Calu3 (cell line): ENCODE results near the gene KCNIP4. TPM values are rescaled to one million over a fixed set of nuclear protein-coding genes. Genes with fewer than 3 reads are reported as not detected.

Source experiments
- BruUV-seq: library from RNA; stranded (reverse); fragments of 400-500 nt; replicated peaks from 2 replicates; lab custom pipeline; 2021; lab: Mats Ljungman, UMichigan
- CTCF ChIA-PET: fragments of 300-600 bp; sonication (Branson Sonifier 250); formaldehyde crosslinking; loops from one replicate; lab custom pipeline; 2022; ENCODE audit warnings: antibody characterized with exemption; lab: Charles Lee
- DNase-seq: peaks from one replicate; pipeline ENCODE4 v3.0.0; 2022
- H3K27ac Mint-ChIP-seq: one replicate; pipeline ENCODE4 v1.8.0; 2022; ENCODE audit warnings: mixed read lengths; ENCODE audit not compliant: unreplicated experiment
- H3K27me3 Mint-ChIP-seq: one replicate; pipeline ENCODE4 v1.8.0; 2022; ENCODE audit warnings: mixed read lengths; ENCODE audit not compliant: unreplicated experiment
- H3K36me3 Mint-ChIP-seq: one replicate; pipeline ENCODE4 v1.8.0; 2022; ENCODE audit warnings: mild to moderate bottlenecking, moderate library complexity, mixed read lengths; ENCODE audit not compliant: insufficient read depth, unreplicated experiment
- H3K4me1 Mint-ChIP-seq: one replicate; pipeline ENCODE4 v1.8.0; 2022; ENCODE audit warnings: mild to moderate bottlenecking, low read depth, mixed read lengths; ENCODE audit not compliant: unreplicated experiment
- H3K4me3 Mint-ChIP-seq: one replicate; pipeline ENCODE4 v1.8.0; 2022; ENCODE audit warnings: mild to moderate bottlenecking, low read depth, moderate library complexity, mixed read lengths; ENCODE audit not compliant: unreplicated experiment
- H3K9me3 Mint-ChIP-seq: one replicate; pipeline ENCODE4 v1.8.0; 2022; ENCODE audit warnings: low read depth, mixed read lengths; ENCODE audit not compliant: unreplicated experiment
- intact Hi-C: fragments of 100-400 bp; cut with micrococcal nuclease; formaldehyde crosslinking; loops from one replicate; pipeline ENCODE4 v1.10.0; 2022; ENCODE audit not compliant: unreplicated experiment
- total RNA-seq: library from RNA; stranded (reverse); gene quantifications from 2 replicates; pipeline ENCODE4 v1.2.3, GENCODE V29; 2022
- TF ChIP-seq, protein P1 (sequence below): fragments of 200-600 bp; IDR thresholded peaks from one replicate; pipeline ENCODE4 v1.8.0; 2022; ENCODE audit warnings: antibody characterized with exemption; ENCODE audit not compliant: unreplicated experiment

Gene KCNIP4
- total RNA-seq, 1 experiment from 2014 or later = not detected

DNA sequence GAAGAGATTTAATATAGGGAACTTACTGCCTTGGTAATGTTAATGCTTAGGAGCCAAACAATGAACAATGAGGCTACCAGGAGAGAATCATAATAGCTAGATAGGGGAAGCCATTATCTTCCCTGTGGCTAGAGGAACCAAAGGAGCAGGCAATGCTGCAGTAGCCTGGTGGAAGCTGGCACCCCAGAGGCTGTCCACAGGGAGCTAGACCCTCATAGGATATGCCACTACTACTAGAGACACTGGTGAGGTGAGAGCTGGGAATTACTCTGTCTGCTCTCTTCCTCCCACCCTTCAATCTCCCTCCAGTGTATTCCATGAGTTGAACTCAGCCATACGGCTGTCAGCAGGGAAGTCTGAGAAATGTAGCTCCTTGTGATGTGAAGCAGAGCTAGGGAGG, 601.4 kb downstream of the KCNIP4 start:
- no peaks in the 10 kb centered on the region for H3K36me3 Mint-ChIP-seq
- no peaks in the 10 kb centered on the region for H3K4me1 Mint-ChIP-seq
- H3K9me3 Mint-ChIP-seq = no peaks in the 10 kb centered on the region
- no peak for DNase-seq
- no peak overlapping the region for H3K4me3 Mint-ChIP-seq
- no peak overlapping the region for H3K27ac Mint-ChIP-seq
- H3K27me3 Mint-ChIP-seq = peaks cover 27% of the 10 kb centered on the region
- TF ChIP-seq, protein P1, sequence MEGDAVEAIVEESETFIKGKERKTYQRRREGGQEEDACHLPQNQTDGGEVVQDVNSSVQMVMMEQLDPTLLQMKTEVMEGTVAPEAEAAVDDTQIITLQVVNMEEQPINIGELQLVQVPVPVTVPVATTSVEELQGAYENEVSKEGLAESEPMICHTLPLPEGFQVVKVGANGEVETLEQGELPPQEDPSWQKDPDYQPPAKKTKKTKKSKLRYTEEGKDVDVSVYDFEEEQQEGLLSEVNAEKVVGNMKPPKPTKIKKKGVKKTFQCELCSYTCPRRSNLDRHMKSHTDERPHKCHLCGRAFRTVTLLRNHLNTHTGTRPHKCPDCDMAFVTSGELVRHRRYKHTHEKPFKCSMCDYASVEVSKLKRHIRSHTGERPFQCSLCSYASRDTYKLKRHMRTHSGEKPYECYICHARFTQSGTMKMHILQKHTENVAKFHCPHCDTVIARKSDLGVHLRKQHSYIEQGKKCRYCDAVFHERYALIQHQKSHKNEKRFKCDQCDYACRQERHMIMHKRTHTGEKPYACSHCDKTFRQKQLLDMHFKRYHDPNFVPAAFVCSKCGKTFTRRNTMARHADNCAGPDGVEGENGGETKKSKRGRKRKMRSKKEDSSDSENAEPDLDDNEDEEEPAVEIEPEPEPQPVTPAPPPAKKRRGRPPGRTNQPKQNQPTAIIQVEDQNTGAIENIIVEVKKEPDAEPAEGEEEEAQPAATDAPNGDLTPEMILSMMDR = no peak
- CTCF ChIA-PET = no interaction called here
- BruUV-seq = no TSS peak
- intact Hi-C loops = no loop called here

DNA sequence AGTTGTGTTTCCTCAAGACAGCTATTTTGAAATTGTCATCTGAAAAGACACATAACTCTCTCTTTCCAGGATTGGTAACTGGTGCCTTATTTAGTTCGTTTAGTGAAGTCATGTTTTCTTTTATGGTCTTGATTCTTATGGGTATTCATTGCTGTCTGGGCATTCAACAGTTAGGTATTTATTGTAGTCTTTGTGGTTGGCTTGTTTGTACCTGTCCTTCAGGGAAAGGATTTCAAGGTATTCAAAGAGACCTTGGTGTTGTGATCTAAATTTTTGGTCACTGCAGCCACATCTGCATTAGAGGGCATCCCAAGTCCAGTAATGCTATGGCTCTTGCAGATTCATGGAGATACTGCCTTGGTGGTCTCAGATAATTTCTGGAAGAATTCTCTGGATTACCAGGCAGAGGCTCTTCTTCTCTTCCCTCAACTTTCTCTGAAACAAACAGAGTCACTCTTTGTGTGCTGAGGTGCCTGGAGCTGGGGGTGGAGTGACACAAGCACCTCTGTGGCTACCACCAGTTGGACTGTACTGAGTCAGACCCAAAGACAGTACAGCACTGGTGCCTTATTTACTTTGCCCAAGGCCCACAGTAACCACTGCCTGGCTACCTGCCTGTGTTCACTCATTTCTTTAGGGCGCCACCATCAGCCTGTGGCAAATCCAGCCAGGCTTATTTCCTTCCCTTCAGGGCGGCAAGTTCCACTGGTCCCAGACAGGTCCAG, 620.4 kb downstream of the KCNIP4 start:
- Mint-ChIP-seq H3K4me1 (no peaks in the 10 kb centered on the region), H3K4me3 (no peak overlapping the region), H3K27ac (no peak overlapping the region), H3K36me3 (no peaks in the 10 kb centered on the region), H3K27me3 (peaks cover 11% of the 10 kb centered on the region), H3K9me3 (peaks cover 3% of the 10 kb centered on the region)
- CTCF ChIA-PET = no interaction called here
- intact Hi-C loops = no loop called here
- DNase-seq = no peak
- TF ChIP-seq, protein P1 = no peak
- no TSS peak for BruUV-seq

DNA sequence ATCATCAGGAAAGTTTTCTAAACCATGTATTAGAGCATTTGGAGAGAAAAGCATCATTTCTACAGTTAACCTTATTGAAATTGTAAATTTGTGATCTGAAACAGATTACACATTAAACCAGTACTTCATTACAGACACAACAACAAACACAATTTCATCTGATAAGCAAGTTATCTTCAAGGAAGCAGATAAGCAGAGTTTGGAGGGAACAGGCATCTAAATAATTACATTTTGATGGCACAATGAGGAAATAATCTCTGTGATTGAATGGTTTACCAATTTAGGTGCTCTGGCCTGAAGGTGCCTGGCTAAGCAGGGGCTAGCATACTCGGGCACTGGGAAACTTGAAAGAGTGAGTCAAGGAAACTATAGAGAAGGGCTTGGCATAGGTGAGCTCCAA, 628.5 kb downstream of the KCNIP4 start:
- CTCF ChIA-PET = no interaction called here
- no peaks in the 10 kb centered on the region for H3K4me1 Mint-ChIP-seq
- TF ChIP-seq, protein P1 = no peak
- H3K9me3 Mint-ChIP-seq = no peaks in the 10 kb centered on the region
- intact Hi-C loops = no loop called here
- no peaks in the 10 kb centered on the region for H3K36me3 Mint-ChIP-seq
- BruUV-seq = no TSS peak
- H3K27ac Mint-ChIP-seq = no peak overlapping the region
- H3K27me3 Mint-ChIP-seq = peaks cover 19% of the 10 kb centered on the region
- no peak overlapping the region for H3K4me3 Mint-ChIP-seq
- no peak for DNase-seq

DNA sequence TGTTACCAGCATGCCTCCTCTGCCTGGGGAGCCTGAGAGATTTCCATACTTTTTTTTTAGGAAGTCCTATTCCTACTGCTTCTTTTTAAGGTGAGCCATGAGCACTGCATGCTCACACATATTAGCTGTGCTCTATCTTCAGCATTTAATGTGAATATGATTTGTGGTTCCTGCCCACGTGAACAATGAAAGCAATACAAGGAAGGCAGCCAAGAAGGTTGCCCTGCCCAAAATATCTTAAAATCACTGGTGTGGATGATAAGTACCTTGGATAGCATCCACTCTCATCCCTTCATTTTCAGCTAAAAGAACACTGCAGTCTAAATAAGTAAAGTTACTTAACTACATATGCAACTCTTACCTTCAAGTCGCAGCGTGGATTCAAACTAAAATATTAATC, 640.9 kb downstream of the KCNIP4 start:
- TF ChIP-seq, protein P1 = no peak
- CTCF ChIA-PET = no interaction called here
- BruUV-seq = no TSS peak
- H3K27ac Mint-ChIP-seq = no peak overlapping the region
- no peaks in the 10 kb centered on the region for H3K36me3 Mint-ChIP-seq
- peaks cover 35% of the 10 kb centered on the region for H3K27me3 Mint-ChIP-seq
- H3K9me3 Mint-ChIP-seq = no peaks in the 10 kb centered on the region
- no peak overlapping the region for H3K4me3 Mint-ChIP-seq
- no peak for DNase-seq
- no peaks in the 10 kb centered on the region for H3K4me1 Mint-ChIP-seq
- intact Hi-C loops = no loop called here
